ENCODE data around the gene MAP3K14.

DNA sequence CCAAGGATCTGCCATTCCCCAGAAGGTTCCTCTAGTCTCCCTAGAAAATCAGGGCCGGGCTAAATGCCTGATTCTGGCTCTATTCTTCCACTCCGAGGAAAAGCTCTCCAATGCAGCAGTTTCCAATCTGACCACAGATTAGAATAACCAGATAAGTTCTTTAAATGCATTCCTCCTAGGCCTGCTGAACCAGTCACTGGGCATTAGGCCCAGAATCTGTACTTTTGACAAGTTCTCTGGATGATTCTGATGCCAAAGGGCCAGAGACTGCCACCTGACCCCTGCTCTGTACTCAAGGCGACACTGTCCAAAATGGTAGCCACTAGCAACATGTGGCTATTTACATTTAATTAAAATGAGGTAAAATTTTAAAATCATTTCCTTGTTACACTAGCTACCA, 22.3 kb downstream of the MAP3K14 start:
- TF ChIP-seq CTCF (conservative IDR thresholded peaks at IDR 0.05 in 1 of 2, IDR thresholded peaks at IDR 0.05 in 1 of 2; ENCODE audit: low read depth in 1 of 2, low read length in 2 of 2) (no peak), EZH2 (IDR thresholded peaks at IDR 0.05; ENCODE audit: low read length, missing control alignments) (no peak)
